Measurements from ENCODE around the gene ESRRB. TPM values are rescaled to one million over a fixed set of nuclear protein-coding genes. Genes with fewer than 3 reads are reported as not detected.

Gene ESRRB
- total RNA-seq, 4 donors from 2014 or later = 0.81 to 0.93 TPM; not detected in 2

DNA sequence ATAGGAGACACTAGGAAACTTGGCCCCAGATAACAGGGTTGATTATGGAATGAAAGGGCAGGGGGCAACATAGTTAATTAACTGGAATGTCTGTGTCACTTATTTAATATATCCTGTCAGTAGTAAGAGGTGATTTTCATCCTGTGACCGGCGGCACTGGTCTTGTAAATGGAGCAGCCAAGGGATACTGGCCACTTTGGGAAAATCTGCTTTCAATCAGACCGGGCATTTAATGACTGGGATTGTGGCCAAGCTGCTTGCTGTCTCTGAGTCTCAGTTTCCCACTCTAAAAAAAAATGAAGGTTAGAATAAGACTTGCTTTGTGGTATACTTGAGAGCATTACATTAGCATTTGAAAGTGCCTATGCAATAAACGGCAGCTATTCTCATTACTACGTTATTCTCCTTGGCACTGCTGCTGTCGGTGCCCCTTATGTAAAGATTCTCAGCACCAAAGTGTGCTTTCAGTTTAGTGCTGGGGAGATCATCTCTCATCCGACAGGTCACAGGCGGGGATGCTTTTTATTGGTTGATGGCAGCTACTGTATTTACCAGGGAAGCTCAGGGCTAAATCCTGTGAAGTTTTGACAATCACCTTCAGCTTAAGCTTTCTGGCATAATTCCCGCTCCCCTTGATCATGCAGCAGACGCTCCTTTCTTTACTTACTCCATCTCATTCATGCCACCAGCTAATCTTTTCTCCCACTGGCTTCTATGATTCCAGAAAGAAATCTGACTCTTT lies 162.1 kb downstream of the ESRRB start:
- TF ChIP-seq, protein P1, sequence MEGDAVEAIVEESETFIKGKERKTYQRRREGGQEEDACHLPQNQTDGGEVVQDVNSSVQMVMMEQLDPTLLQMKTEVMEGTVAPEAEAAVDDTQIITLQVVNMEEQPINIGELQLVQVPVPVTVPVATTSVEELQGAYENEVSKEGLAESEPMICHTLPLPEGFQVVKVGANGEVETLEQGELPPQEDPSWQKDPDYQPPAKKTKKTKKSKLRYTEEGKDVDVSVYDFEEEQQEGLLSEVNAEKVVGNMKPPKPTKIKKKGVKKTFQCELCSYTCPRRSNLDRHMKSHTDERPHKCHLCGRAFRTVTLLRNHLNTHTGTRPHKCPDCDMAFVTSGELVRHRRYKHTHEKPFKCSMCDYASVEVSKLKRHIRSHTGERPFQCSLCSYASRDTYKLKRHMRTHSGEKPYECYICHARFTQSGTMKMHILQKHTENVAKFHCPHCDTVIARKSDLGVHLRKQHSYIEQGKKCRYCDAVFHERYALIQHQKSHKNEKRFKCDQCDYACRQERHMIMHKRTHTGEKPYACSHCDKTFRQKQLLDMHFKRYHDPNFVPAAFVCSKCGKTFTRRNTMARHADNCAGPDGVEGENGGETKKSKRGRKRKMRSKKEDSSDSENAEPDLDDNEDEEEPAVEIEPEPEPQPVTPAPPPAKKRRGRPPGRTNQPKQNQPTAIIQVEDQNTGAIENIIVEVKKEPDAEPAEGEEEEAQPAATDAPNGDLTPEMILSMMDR (IDR thresholded peaks at IDR 0.05) = no peak
- no peak for TF ChIP-seq EP300 (IDR thresholded peaks at IDR 0.05)
- no peak for TF ChIP-seq POLR2AphosphoS5 (IDR thresholded peaks at IDR 0.05)
- no peak for TF ChIP-seq POLR2A (IDR thresholded peaks at IDR 0.05)
- Histone ChIP-seq H3K4me1 (peaks cover 0 to 6% (median 0%) of the 10 kb centered on the region in 3 donors), H3K4me3 (no peak overlapping the region), H3K27ac (no peak overlapping the region), H3K36me3 (no peaks in the 10 kb centered on the region), H3K27me3 (peaks cover 42% of the 10 kb centered on the region), H3K9me3 (no peaks in the 10 kb centered on the region)
- ATAC-seq = no peak
- 39 to 50% methylated on average over 7 to 10 of the region's 10 CpGs for WGBS, 2 donors (ENCODE audit: low coverage in 1 of 2)

DNA sequence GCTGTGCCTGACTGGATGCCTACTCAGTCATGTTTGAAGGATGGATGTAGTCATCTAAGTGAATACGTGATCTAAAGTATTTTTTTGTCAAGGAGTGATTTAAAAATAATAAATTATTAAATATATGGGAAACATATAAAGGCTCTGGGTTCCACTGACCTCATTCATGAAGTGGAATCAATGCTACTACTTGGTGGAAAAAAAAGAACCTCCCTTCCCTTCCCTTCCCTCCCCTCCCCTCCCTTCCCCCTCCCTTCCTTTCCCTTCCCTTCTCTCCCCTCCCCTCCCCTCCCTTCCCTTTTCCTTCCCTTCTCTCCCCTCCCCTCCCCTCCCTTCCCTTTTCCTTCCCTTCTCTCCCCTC lies 162.7 kb downstream of the ESRRB start:
- Histone ChIP-seq H3K4me1 (peaks cover 0 to 6% (median 0%) of the 10 kb centered on the region in 3 donors), H3K27me3 (peaks cover 47% of the 10 kb centered on the region), H3K9me3 (no peaks in the 10 kb centered on the region), H3K27ac (no peak overlapping the region), H3K36me3 (no peaks in the 10 kb centered on the region), H3K4me3 (no peak overlapping the region)
- ATAC-seq = no peak
- 29 to 43% methylated on average over 1 of the region's 1 CpG for WGBS, 2 donors (ENCODE audit: low coverage in 1 of 2)
- TF ChIP-seq POLR2A (IDR thresholded peaks at IDR 0.05) (no peak), POLR2AphosphoS5 (IDR thresholded peaks at IDR 0.05) (no peak), EP300 (IDR thresholded peaks at IDR 0.05) (no peak)
- TF ChIP-seq, protein P1 (IDR thresholded peaks at IDR 0.05) = no peak

DNA sequence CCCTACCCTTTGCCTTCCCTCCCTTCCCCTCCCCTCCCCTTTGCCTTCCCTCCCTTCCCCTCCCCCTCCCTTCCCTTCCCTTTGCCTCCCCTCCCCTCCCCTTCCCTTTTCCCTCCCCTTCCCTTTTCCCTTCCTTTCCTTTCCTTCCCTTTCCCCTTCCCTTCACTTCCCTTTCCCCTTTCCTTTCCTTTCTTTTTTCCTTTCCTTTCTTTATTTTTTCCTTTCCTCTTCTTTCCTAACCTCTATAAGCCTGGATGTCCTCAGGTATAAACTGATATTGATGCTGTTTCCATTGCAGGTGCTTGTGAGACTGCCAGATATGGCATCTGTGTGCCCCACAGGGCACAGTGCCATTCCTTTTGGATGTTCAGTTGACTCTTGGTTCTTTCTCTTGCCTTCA lies 163.2 kb downstream of the ESRRB start:
- Histone ChIP-seq H3K4me1 (peaks cover 0 to 6% (median 0%) of the 10 kb centered on the region in 3 donors), H3K27ac (no peak overlapping the region), H3K36me3 (no peaks in the 10 kb centered on the region), H3K4me3 (no peak overlapping the region), H3K27me3 (peaks cover 52% of the 10 kb centered on the region), H3K9me3 (no peaks in the 10 kb centered on the region)
- TF ChIP-seq, protein P1 (IDR thresholded peaks at IDR 0.05) = no peak
- no peak for TF ChIP-seq POLR2A (IDR thresholded peaks at IDR 0.05)
- TF ChIP-seq EP300 (IDR thresholded peaks at IDR 0.05) = no peak
- no peak for TF ChIP-seq POLR2AphosphoS5 (IDR thresholded peaks at IDR 0.05)
- ATAC-seq = no peak

DNA sequence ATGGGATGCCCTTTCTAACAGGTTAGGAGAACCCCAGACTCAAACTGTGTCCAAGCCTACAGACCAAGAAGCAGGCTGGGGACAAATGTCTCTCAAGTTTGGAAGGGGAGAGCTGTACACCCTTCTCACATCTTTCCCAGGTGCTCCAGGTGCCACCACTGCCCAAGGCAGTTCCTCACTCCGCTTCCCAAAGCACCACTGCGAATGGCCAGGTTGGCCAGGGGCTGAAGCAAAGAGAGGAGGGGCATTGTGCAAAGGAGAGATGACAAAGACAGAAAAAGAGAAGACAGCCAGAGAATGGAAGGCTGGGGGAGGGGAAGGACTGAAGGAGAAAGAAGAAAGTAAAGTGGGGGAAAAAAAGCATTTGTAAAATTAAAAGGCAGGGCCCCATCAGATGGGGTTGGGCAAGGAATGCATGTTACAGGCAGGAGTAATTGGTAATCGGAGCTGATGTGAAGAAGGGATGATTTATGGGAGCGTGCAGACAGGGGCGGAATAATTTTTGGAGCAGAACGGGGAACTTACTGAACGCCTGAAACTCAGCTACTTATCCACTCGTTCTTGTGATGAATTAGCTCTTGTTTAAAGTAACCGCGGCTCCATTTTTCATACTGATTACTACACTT lies 165.8 kb downstream of the ESRRB start:
- no peak for ATAC-seq
- H3K4me3 ChIP-seq = no peak overlapping the region
- peaks cover 51% of the 10 kb centered on the region for H3K27me3 ChIP-seq
- peaks cover 0 to 6% (median 0%) of the 10 kb centered on the region in 3 donors for H3K4me1 ChIP-seq
- 9 to 13% methylated on average over 8 to 10 of the region's 10 CpGs for WGBS, 2 donors (ENCODE audit: low coverage in 1 of 2)
- no peaks in the 10 kb centered on the region for H3K9me3 ChIP-seq
- no peak overlapping the region for H3K27ac ChIP-seq
- H3K36me3 ChIP-seq = no peaks in the 10 kb centered on the region
- TF ChIP-seq EP300 (IDR thresholded peaks at IDR 0.05) (no peak), POLR2A (IDR thresholded peaks at IDR 0.05) (no peak), POLR2AphosphoS5 (IDR thresholded peaks at IDR 0.05) (no peak)
- TF ChIP-seq, protein P1 (IDR thresholded peaks at IDR 0.05) = no peak

All from gastroesophageal sphincter (tissue), 4 donors.